Vagina (tissue), 2 donors: Measurements from ENCODE around the gene CD1C.

Source experiments
- CTCF ChIP-seq, 3 experiments: fragments of 450-650 bp in 2 of 3; fragments of 200-600 bp in 1 of 3; sonication (generic) in 1 of 3; IDR thresholded peaks; one replicate each; pipeline ENCODE4 v1.5.1; 2017 to 2019; ENCODE audit warnings: antibody characterized with exemption in 3 of 3, mild to moderate bottlenecking in 2 of 3, moderate library complexity in 2 of 3
- POLR2A ChIP-seq, 2 donors: fragments of 450-650 bp; IDR thresholded peaks; one replicate each; pipeline ENCODE4 v1.6.1; 2017; ENCODE audit warnings: antibody characterized with exemption in 2 of 2, mild to moderate bottlenecking in 2 of 2, moderate library complexity in 2 of 2

- TF ChIP-seq POLR2A (IDR thresholded peaks at IDR 0.05) (no peak), CTCF (IDR thresholded peaks at IDR 0.05) (no peak)
Observed at GRCh38 chr1:158248771-158249170, 41.0 kb upstream of the CD1C start.
